Chondrocyte (in vitro differentiated cells): ENCODE measurements around the gene LYRM1. TPM values are rescaled to one million over a fixed set of nuclear protein-coding genes. Genes with fewer than 3 reads are reported as not detected.

ENCODE experiments used
- DNase-seq: peaks from one replicate; pipeline ENCODE4 v3.0.0; 2021; ENCODE audit warnings: mixed read lengths, low spot score
- H3K27ac Mint-ChIP-seq: one replicate; pipeline ENCODE4 v1.8.0; 2021; ENCODE audit warnings: mild to moderate bottlenecking, moderate library complexity, mixed read lengths; ENCODE audit not compliant: unreplicated experiment
- H3K27me3 Mint-ChIP-seq: 2 replicates; pipeline ENCODE4 v1.8.0; 2021; ENCODE audit warnings: low read depth, mixed read lengths
- H3K36me3 Mint-ChIP-seq: 2 replicates; pipeline ENCODE4 v1.8.0; 2021; ENCODE audit warnings: low read depth, mixed read lengths
- H3K4me1 Mint-ChIP-seq: 2 replicates; pipeline ENCODE4 v1.8.0; 2021; ENCODE audit warnings: low read depth, mild to moderate bottlenecking, mixed read lengths
- H3K4me3 Mint-ChIP-seq: one replicate; pipeline ENCODE4 v1.8.0; 2021; ENCODE audit warnings: mild to moderate bottlenecking, moderate library complexity, mixed read lengths; ENCODE audit not compliant: unreplicated experiment
- H3K9me3 Mint-ChIP-seq: 2 replicates; pipeline ENCODE4 v1.8.0; 2021; ENCODE audit warnings: low read depth, mixed read lengths
- CTCF ChIP-seq: fragments of 200-600 bp; sonication (generic); IDR thresholded peaks from 2 replicates; pipeline ENCODE4 v1.5.0; 2021; ENCODE audit warnings: antibody characterized with exemption, mild to moderate bottlenecking, moderate library complexity
- total RNA-seq: library from RNA; stranded (reverse); gene quantifications from 3 replicates; pipeline ENCODE4 v1.2.1, GENCODE V29; 2021

LYRM1 gene
- total RNA-seq, 1 donor from 2014 or later, result 20.1 TPM

- Mint-ChIP-seq H3K9me3 (no peaks in the 10 kb centered on the region), H3K27ac (peak overlapping the region; percentile 99), H3K27me3 (no peaks in the 10 kb centered on the region), H3K4me1 (peaks cover 83% of the 10 kb centered on the region), H3K36me3 (peaks cover 5% of the 10 kb centered on the region), H3K4me3 (peak overlapping the region; percentile 17)
- DNase-seq, result no peak
- no peak for TF ChIP-seq CTCF
These were observed 1.9 kb downstream of the LYRM1 start for GRCh38 chr16:20902426-20902825.

GRCh38 chr16:20903116-20903898 lies 2.7 kb downstream of the LYRM1 start:
- peak overlapping the region; percentile 99 for H3K27ac Mint-ChIP-seq
- no peaks in the 10 kb centered on the region for H3K36me3 Mint-ChIP-seq
- no peaks in the 10 kb centered on the region for H3K27me3 Mint-ChIP-seq
- H3K9me3 Mint-ChIP-seq, result no peaks in the 10 kb centered on the region
- no peak for TF ChIP-seq CTCF
- no peak overlapping the region for H3K4me3 Mint-ChIP-seq
- no peak for DNase-seq
- peaks cover 83% of the 10 kb centered on the region for H3K4me1 Mint-ChIP-seq

DNA sequence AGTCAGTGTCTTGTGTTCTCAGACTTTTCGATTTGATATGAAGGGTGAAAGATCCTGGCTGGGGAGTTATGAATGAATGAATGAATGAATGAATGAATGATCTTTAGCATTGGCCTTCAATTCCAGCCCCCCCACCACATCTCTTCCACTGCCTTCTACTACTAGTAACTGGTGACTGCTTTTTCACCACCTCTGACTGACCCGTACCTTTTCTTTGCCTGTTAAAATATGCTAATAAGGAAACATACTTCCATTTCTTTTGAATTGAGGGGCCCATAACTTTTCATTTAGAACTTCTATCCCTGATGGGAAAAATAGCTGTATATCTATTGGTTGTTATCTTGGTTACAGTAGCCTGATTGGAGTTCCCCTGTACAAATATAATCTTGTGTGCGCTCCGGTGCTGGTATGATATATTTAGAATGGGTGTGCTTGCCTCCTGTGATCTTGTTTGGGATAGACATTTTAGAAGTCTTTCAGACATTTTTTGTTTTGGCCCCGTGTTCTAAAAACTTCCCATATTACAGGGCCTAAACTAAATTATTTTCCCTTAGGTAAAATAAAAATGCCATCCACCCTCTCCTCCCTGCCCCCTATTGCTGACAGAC lies 3.4 kb downstream of the LYRM1 start:
- Mint-ChIP-seq H3K36me3 (no peaks in the 10 kb centered on the region), H3K27ac (peak overlapping the region; percentile 97), H3K27me3 (no peaks in the 10 kb centered on the region), H3K4me3 (no peak overlapping the region), H3K4me1 (peaks cover 83% of the 10 kb centered on the region), H3K9me3 (no peaks in the 10 kb centered on the region)
- DNase-seq, result no peak
- TF ChIP-seq CTCF, result no peak

- H3K27me3 Mint-ChIP-seq, result no peaks in the 10 kb centered on the region
- DNase-seq, result no peak
- H3K4me3 Mint-ChIP-seq, result no peak overlapping the region
- H3K27ac Mint-ChIP-seq, result peak overlapping the region; percentile 97
- TF ChIP-seq CTCF, result no peak
- no peaks in the 10 kb centered on the region for H3K36me3 Mint-ChIP-seq
- no peaks in the 10 kb centered on the region for H3K9me3 Mint-ChIP-seq
- peaks cover 85% of the 10 kb centered on the region for H3K4me1 Mint-ChIP-seq
These were observed 4.0 kb downstream of the LYRM1 start for GRCh38 chr16:20904507-20905081.

GRCh38 chr16:20905576-20905975 lies 5.0 kb downstream of the LYRM1 start:
- Mint-ChIP-seq H3K4me1 (peaks cover 95% of the 10 kb centered on the region), H3K27me3 (no peaks in the 10 kb centered on the region), H3K4me3 (peak overlapping the region; percentile 44), H3K9me3 (no peaks in the 10 kb centered on the region), H3K27ac (peak overlapping the region; percentile 97), H3K36me3 (no peaks in the 10 kb centered on the region)
- DNase-seq, result no peak
- TF ChIP-seq CTCF, result no peak
